ENCODE results near the gene ESAM.
"Not testable (repeated sequence)": the region's sequence is repeated elsewhere in the genome, so short reads cannot be mapped to it uniquely, and the experiment has no call there.

The ESAM gene

DNA sequence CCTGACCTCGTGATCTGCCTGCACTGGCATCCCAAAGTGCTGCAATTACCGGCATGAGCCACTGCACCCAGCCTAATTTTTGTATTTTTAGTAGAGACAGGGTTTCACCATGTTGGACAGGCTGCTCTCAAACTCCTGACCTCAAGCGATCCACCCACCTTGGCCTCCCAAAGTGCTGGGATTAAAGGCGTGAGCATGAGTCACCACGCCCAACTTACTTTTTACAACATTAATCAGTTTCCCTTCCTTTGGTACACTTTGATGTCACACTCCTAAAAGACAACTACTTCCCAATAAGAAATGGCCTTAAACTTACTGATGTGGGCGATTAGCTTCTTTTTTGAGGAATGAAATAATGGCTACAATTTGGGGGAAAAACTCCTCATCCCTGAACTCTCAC is 8.9 kb upstream of the ESAM start:
- DNase-seq (ENCODE audit: low read depth) = not testable (repeated sequence)

DNA sequence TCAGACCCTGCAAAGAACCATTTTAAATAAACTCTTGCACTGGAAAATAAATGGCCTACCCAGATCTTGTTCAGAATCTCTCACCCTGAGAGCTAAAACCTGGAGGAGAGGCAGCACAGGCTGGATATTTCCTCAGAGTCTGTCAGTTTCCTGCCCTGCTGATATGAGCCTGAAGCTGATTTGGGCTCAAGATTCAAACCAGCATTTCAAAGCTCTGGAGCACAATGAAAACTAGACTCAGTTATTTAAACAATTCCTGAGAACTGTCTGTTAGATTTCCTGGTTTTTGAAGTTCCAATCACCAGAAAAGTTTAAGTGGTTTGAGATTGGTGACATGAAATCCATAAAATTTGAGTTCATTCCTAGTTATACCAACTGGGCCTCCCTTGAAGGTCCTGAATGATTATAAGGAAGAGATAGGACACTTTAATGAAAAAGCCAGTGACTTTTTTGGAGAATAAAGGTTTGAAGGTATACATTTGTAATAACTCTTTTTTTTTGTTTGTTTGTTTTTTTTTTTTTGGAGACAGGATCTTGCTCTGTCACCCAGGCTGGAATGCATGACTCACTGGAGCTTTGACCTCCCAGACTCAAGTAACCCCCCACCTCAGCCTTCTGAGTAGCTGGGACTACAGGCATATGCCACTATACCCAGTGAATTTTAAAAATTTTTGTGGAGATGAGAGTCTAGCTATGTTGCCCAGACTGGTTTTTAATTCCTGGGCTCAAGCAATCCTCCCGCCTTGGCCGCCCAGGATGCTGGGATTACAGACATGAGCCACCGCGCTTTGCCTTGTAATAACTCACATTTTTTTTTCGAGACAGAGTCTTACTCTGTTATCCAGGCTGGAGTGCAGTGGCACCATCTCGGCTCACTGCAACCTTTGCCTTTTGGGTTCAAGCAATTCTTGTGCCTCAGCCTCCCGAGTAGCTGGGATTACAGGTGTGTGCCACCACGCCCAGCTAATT is 8.0 kb upstream of the ESAM start:
- no peak for DNase-seq (ENCODE audit: low read depth)

- DNase-seq (ENCODE audit: low read depth) = no peak
Measured at GRCh38 chr11:124768914-124769313, 6.8 kb upstream of the ESAM start.

DNA sequence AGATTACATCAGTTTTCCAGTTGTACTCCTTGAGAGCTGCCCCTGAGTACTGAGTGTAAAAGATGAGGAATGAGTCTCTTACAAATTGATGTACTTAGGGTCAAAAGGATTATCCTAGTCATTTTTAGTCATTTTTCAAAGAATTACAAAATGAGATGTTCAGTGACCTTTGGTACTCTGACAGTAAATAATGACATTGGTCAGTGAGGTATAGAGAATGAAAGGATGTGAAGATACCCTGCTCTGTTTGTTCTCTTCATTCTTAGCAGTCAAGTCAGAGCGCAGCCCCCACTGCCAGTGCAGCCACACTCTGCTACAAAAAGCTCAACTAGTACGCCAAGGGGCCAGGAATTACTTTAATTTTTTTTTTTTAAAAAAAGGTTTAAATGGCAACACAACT is 4.1 kb upstream of the ESAM start:
- DNase-seq (ENCODE audit: low read depth) = no peak

- peak; percentile 77 for DNase-seq (ENCODE audit: low read depth)
Measured at GRCh38 chr11:124763156-124763947, 1.3 kb upstream of the ESAM start.

- DNase-seq (ENCODE audit: low read depth) = no peak
Measured at GRCh38 chr11:124762624-124763155, 600 bp upstream of the ESAM start.

DNA sequence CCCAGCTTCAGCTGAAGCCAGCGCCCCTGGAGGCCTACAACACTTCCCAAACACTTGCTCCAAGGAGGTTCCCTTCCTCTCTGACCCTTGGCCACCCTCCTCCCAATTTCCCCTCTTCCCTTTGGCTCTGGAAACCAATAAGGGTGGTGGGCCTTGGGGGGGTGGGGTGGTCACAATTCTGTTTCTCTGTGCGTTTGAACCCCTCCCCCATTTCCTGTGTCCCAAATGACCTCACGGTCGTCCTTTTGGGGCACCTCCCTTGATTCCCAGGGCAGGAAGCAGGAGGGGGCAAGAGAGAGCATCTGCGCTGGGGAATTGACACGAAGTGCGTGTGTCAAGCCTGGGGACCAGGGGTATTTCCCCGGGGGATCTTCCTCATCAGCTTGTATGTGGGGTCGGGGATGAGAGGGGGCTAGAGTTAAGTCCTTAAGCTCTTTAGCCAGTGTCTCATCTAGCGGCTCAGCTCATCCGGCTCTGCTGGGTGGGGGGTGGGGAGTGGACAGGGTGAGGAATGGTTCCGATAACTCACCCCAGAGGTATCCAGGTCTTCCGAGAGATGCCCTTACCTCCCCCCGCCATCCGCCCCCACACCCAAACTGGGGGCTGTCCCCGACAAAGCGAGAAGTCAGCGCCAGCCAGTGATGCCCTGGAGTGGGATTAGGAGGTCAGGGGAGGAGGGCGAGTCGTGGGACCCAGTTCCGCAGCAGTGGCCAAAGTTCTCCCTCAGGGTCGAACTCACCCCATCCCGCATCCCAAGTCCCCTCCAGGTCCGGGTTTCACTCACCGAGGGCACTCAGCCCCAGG is 587 bp downstream of the ESAM start:
- DNase-seq (ENCODE audit: low read depth) = no peak

- no peak for DNase-seq (ENCODE audit: low read depth)
Measured at GRCh38 chr11:124760806-124761205, 1.3 kb downstream of the ESAM start.

DNA sequence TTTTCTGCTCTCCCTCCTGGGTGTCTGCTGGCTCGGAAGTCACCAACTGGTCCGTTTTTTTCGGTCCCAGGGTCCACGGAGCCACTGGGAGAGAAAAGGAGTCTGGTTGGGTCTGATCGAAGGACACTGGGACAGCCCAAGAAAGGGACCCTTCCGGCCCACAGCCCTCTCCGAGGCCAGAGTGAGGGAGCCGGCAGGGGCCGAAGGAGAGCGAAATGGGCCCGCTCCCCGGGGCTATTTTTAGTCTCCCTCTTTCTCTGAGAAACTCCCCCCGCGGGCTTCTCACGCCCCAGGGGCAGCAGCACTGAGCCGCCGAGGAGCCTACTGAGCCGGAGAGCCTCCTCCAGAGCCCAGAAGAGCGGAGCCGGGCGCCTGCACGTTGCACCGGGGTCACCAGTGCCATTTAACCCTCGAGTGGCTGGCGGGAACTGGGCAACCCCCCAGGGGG is 1.9 kb downstream of the ESAM start:
- DNase-seq (ENCODE audit: low read depth) = no peak

GRCh38 chr11:124759266-124760204 is 2.6 kb downstream of the ESAM start:
- no peak for DNase-seq (ENCODE audit: low read depth)

- peak; percentile 50 for DNase-seq (ENCODE audit: low read depth)
Measured at GRCh38 chr11:124758355-124759265, 3.5 kb downstream of the ESAM start.

- no peak for DNase-seq (ENCODE audit: low read depth)
Measured at GRCh38 chr11:124757320-124757719, 4.8 kb downstream of the ESAM start.

DNA sequence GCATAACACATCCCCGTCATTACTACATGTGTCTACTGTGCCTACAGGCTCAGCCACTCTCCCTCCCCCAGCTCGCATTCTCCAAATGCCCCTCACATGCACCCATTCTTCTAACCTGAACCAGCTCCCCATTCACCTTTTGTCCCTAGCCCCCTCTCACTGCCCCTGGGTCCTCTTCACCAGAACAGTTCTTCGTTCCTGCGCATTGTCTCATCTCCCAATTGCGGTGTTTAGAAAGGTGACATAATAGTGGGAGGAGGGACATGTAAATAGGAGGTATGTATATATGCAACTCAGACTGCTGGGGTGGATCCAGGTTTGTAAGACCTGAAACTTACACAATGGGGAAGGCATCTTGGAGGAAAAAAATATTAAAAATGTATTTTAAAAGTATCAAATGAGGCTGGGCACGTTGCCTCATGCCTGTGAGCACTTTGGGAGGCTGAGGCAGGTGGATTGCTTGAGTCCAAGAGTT is 5.3 kb downstream of the ESAM start:
- no peak for DNase-seq (ENCODE audit: low read depth)

GRCh38 chr11:124756033-124756752 is 5.9 kb downstream of the ESAM start:
- no peak for DNase-seq (ENCODE audit: low read depth)

- no peak for DNase-seq (ENCODE audit: low read depth)
Measured at GRCh38 chr11:124754710-124755109, 7.4 kb downstream of the ESAM start.

- DNase-seq (ENCODE audit: low read depth) = no peak
Measured at GRCh38 chr11:124754309-124754708, 7.8 kb downstream of the ESAM start.

DNA sequence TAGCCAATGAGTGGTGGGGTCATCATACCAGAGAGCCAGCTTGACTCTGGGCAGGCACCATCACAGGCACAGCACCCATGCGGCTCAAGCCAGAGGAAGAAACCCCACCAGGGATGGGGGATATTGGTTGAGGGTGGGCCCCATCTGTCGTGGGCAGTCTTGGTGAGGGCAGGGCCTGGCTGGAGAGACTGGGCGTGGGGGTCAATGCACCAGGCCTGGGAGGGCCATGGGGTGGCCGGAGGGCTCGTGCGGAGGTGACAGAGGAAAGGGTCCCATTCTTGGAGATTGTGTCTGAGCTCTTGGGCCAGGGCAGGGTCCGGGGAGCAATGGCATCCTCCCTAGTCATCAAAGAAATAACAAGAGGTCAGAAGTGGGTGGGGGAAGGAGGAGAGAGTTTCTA is 8.5 kb downstream of the ESAM start:
- DNase-seq (ENCODE audit: low read depth) = no peak

DNA sequence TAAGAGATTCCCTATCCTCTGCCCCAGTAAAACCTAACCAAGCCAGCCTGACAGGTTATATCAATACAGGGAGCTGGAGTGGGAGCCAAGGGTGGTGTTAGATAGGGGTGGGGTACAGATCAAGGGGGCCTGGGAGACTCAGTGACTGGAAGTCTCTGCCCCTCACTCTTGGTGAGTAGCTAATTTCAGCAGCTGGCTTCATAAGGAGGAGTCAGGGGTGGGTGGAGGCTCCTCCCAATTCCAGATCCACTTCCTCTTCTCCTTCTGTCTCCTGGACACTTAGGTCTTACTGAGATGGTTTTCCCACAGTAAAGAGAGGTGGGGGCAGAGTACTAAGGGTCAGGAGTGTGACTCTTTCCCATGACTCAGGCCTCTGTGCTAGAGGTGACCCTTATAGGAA is 8.9 kb downstream of the ESAM start:
- DNase-seq (ENCODE audit: low read depth) = no peak

Measured in T follicular helper cell (primary cell).